ENCODE results near the gene SNHG17.
"Not testable (repeated sequence)": the region's sequence is repeated elsewhere in the genome, so short reads cannot be mapped to it uniquely, and the experiment has no call there.

SNHG17 gene

GRCh38 chr20:38434770-38435554 lies at the start of gene SNHG17:
Gene SNHG17 (minus strand): TSS chr20:38435328.
- peak; percentile 96 to 97 (median 97) for DNase-seq

GRCh38 chr20:38479596-38479995 lies 44.5 kb upstream of the SNHG17 start:
- DNase-seq, result no peak

- DNase-seq, result no peak
These were observed 42.6 kb upstream of the SNHG17 start for GRCh38 chr20:38477747-38478146.

- peak in 1 of 3 donors; percentile 31 for DNase-seq
These were observed 38.3 kb upstream of the SNHG17 start for GRCh38 chr20:38473367-38473795.

- DNase-seq, result peak; percentile 100
These were observed 37.6 kb upstream of the SNHG17 start, which contains the start of gene RALGAPB for GRCh38 chr20:38472513-38473366. Gene RALGAPB (plus strand): TSS chr20:38472843. CDS start chr20:38488433, 15,590 bp downstream.

GRCh38 chr20:38471987-38472512 lies 36.9 kb upstream of the SNHG17 start:
- DNase-seq, result no peak

GRCh38 chr20:38471245-38471644 lies 36.1 kb upstream of the SNHG17 start:
- no peak for DNase-seq

- no peak for DNase-seq
These were observed 31.9 kb upstream of the SNHG17 start for GRCh38 chr20:38466983-38467382.

GRCh38 chr20:38466171-38466570 lies 31.0 kb upstream of the SNHG17 start:
- DNase-seq, result no peak

- not testable (repeated sequence) for DNase-seq
These were observed 26.4 kb upstream of the SNHG17 start for GRCh38 chr20:38461569-38461968.

GRCh38 chr20:38461167-38461566 lies 26.0 kb upstream of the SNHG17 start:
- DNase-seq, result not testable (repeated sequence)

- DNase-seq, result not testable (repeated sequence)
These were observed 25.5 kb upstream of the SNHG17 start for GRCh38 chr20:38460631-38461030.

- DNase-seq, result peak in 2 of 3 donors; percentile 29 to 51
These were observed 25.0 kb upstream of the SNHG17 start for GRCh38 chr20:38460040-38460623.

GRCh38 chr20:38458314-38458713 lies 23.2 kb upstream of the SNHG17 start:
- no peak for DNase-seq

GRCh38 chr20:38454556-38455473 lies 19.7 kb upstream of the SNHG17 start:
- no peak for DNase-seq

- DNase-seq, result no peak
These were observed 18.8 kb upstream of the SNHG17 start for GRCh38 chr20:38453941-38454340.

- no peak for DNase-seq
These were observed 17.9 kb upstream of the SNHG17 start for GRCh38 chr20:38452880-38453624.

GRCh38 chr20:38450412-38450975 lies 15.4 kb upstream of the SNHG17 start:
- DNase-seq, result peak; percentile 44 to 67 (median 53)

GRCh38 chr20:38449046-38449445 lies 13.9 kb upstream of the SNHG17 start:
- DNase-seq, result no peak

- peak; percentile 24 to 47 (median 30) for DNase-seq
These were observed 13.0 kb upstream of the SNHG17 start for GRCh38 chr20:38447931-38448675.

All from suppressor macrophage treated with lipopolysaccharide for 1 hour (primary cell).